SK-N-SH treated with all-trans-retinoic acid at 6 μM for 48 hours (cell line): ENCODE measurements around the gene COL23A1.

ENCODE experiments used
- ATAC-seq: fragments of 200-7000 bp; cut with Tn5 transposase; 3 replicates; pipeline ENCODE4 v1.9.1; 2020; ENCODE audit warnings: mild to moderate bottlenecking, moderate library complexity
- ARNTL ChIP-seq: fragments of 450-650 bp; formaldehyde crosslinking; IDR thresholded peaks from 2 replicates; pipeline ENCODE4 v1.5.0; 2020; ENCODE audit warnings: low read depth, mild to moderate bottlenecking, moderate library complexity, borderline replicate concordance
- BACH2 ChIP-seq: fragments of 250-450 bp; sonication (Bioruptor Pico); IDR thresholded peaks from 2 replicates; pipeline ENCODE4 v1.9.0; 2021; ENCODE audit warnings: mild to moderate bottlenecking, borderline replicate concordance
- CSDC2 ChIP-seq: fragments of 250-450 bp; sonication (Bioruptor Pico); IDR thresholded peaks from 2 replicates; pipeline ENCODE4 v1.5.0; 2020; ENCODE audit warnings: mild to moderate bottlenecking, moderate library complexity
- ESRRG ChIP-seq: fragments of 250-450 bp; sonication (Bioruptor Pico); IDR thresholded peaks from 2 replicates; pipeline ENCODE4 v1.6.1; 2021; ENCODE audit warnings: mild to moderate bottlenecking
- ISL1 ChIP-seq: fragments of 250-450 bp; sonication (Bioruptor Pico); IDR thresholded peaks from 2 replicates; pipeline ENCODE4 v2.1.2; 2022; ENCODE audit warnings: mild to moderate bottlenecking, moderate library complexity
- OSR1 ChIP-seq: fragments of 250-450 bp; sonication (Bioruptor Pico); IDR thresholded peaks from 2 replicates; pipeline ENCODE4 v1.8.0; 2022; ENCODE audit warnings: moderate library complexity, mild to moderate bottlenecking, inconsistent platforms
- PPARA ChIP-seq: fragments of 250-450 bp; sonication (Bioruptor Pico); IDR thresholded peaks from 2 replicates; pipeline ENCODE4 v1.5.0; 2020; ENCODE audit warnings: mild to moderate bottlenecking, borderline replicate concordance
- RARB ChIP-seq: fragments of 250-450 bp; sonication (Bioruptor Pico); IDR thresholded peaks from 2 replicates; pipeline ENCODE4 v1.8.0; 2021; ENCODE audit warnings: mild to moderate bottlenecking, moderate library complexity
- TCF4 ChIP-seq: fragments of 250-450 bp; sonication (Bioruptor Pico); IDR thresholded peaks from 2 replicates; pipeline ENCODE4 v1.8.0; 2021; ENCODE audit warnings: mild to moderate bottlenecking, moderate library complexity, borderline replicate concordance
- TOX ChIP-seq: fragments of 250-450 bp; sonication (Bioruptor Pico); IDR thresholded peaks from 2 replicates; pipeline ENCODE4 v1.8.0; 2021; ENCODE audit warnings: mild to moderate bottlenecking, moderate library complexity, borderline replicate concordance
- ZC3H10 ChIP-seq: fragments of 250-450 bp; sonication (Bioruptor Pico); IDR thresholded peaks from 2 replicates; pipeline ENCODE4 v1.5.1; 2021; ENCODE audit warnings: mild to moderate bottlenecking, moderate library complexity
- ZFP3 ChIP-seq: fragments of 250-450 bp; sonication (Bioruptor Pico); IDR thresholded peaks from 2 replicates; pipeline ENCODE4 v1.5.0; 2020; ENCODE audit warnings: mild to moderate bottlenecking, moderate library complexity
- ZFP30 ChIP-seq: fragments of 450-650 bp; formaldehyde crosslinking; IDR thresholded peaks from 2 replicates; pipeline ENCODE4 v1.5.0; 2022; ENCODE audit warnings: mild to moderate bottlenecking, moderate library complexity
- ZNF565 ChIP-seq: fragments of 450-650 bp; formaldehyde crosslinking; conservative IDR thresholded peaks from 2 replicates; pipeline ENCODE4 v1.5.0; 2020; ENCODE audit warnings: low read depth, mild to moderate bottlenecking, moderate library complexity
- ZNF70 ChIP-seq: fragments of 450-650 bp; formaldehyde crosslinking; IDR thresholded peaks from 2 replicates; pipeline ENCODE4 v1.5.0; 2020; ENCODE audit warnings: mild to moderate bottlenecking, moderate library complexity
- TF ChIP-seq, protein P1 (sequence below): fragments of 250-450 bp; sonication (Bioruptor Pico); IDR thresholded peaks from 2 replicates; pipeline ENCODE4 v1.8.0; 2020; ENCODE audit warnings: mild to moderate bottlenecking, moderate library complexity, borderline replicate concordance
- TF ChIP-seq, protein P2 (sequence below): fragments of 250-450 bp; sonication (Bioruptor Pico); IDR thresholded peaks from 2 replicates; pipeline ENCODE4 v1.8.0; 2021; ENCODE audit warnings: low read depth, mild to moderate bottlenecking, moderate library complexity, borderline replicate concordance
- TF ChIP-seq, protein P3 (sequence below): fragments of 250-450 bp; sonication (Bioruptor Pico); IDR thresholded peaks from 2 replicates; pipeline ENCODE4 v1.5.1; 2021; ENCODE audit warnings: mild to moderate bottlenecking, moderate library complexity
- TF ChIP-seq, protein P4 (sequence below): fragments of 250-450 bp; sonication (Bioruptor Pico); IDR thresholded peaks from 2 replicates; pipeline ENCODE4 v1.5.0; 2020; ENCODE audit warnings: mild to moderate bottlenecking, moderate library complexity
- TF ChIP-seq, protein P5 (sequence below): fragments of 250-450 bp; sonication (Bioruptor Pico); IDR thresholded peaks from 2 replicates; pipeline ENCODE4 v1.5.1; 2020; ENCODE audit warnings: low read depth, mild to moderate bottlenecking, moderate library complexity

Gene COL23A1

GRCh38 chr5:178460598-178460997 lies 129.6 kb downstream of the COL23A1 start:
- ATAC-seq: no peak
- TF ChIP-seq CSDC2 (CRISPR knock-in tag): no peak

GRCh38 chr5:178460174-178460573 lies 130.0 kb downstream of the COL23A1 start:
- TF ChIP-seq OSR1 (CRISPR knock-in tag) (no peak), PPARA (CRISPR knock-in tag) (no peak), ESRRG (CRISPR knock-in tag) (no peak), ARNTL (CRISPR knock-in tag) (no peak), RARB (CRISPR knock-in tag) (no peak), CSDC2 (CRISPR knock-in tag) (no peak), ZNF565 (CRISPR knock-in tag) (no peak), ISL1 (no peak), ZC3H10 (CRISPR knock-in tag) (no peak), TOX (CRISPR knock-in tag) (no peak), ZFP3 (CRISPR knock-in tag) (no peak)
- TF ChIP-seq, protein P1, sequence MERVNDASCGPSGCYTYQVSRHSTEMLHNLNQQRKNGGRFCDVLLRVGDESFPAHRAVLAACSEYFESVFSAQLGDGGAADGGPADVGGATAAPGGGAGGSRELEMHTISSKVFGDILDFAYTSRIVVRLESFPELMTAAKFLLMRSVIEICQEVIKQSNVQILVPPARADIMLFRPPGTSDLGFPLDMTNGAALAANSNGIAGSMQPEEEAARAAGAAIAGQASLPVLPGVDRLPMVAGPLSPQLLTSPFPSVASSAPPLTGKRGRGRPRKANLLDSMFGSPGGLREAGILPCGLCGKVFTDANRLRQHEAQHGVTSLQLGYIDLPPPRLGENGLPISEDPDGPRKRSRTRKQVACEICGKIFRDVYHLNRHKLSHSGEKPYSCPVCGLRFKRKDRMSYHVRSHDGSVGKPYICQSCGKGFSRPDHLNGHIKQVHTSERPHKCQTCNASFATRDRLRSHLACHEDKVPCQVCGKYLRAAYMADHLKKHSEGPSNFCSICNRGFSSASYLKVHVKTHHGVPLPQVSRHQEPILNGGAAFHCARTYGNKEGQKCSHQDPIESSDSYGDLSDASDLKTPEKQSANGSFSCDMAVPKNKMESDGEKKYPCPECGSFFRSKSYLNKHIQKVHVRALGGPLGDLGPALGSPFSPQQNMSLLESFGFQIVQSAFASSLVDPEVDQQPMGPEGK (CRISPR knock-in tag): no peak
- TF ChIP-seq, protein P2, sequence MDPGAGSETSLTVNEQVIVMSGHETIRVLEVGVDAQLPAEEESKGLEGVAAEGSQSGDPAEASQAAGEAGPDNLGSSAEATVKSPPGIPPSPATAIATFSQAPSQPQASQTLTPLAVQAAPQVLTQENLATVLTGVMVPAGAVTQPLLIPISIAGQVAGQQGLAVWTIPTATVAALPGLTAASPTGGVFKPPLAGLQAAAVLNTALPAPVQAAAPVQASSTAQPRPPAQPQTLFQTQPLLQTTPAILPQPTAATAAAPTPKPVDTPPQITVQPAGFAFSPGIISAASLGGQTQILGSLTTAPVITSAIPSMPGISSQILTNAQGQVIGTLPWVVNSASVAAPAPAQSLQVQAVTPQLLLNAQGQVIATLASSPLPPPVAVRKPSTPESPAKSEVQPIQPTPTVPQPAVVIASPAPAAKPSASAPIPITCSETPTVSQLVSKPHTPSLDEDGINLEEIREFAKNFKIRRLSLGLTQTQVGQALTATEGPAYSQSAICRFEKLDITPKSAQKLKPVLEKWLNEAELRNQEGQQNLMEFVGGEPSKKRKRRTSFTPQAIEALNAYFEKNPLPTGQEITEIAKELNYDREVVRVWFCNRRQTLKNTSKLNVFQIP (CRISPR knock-in tag): no peak
- no peak for ATAC-seq

DNA sequence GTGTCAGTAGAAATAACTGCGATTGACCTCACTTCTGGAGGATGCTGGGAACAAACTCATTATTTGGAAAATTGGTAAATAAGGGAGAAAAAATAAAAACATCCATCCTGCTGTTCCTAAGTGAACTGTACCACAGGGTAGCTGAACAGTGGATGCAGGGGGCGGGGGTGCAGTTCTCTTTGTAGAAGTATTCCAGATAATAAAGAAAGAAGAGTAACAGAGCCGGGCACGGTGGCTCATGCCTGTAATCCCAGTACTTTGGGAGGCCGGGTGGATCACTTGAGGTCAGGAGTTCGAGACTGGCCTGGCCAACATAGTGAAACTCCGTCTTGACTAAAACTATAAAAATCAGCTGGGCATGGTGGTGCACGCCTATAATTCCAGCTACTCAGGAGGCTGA lies 132.1 kb downstream of the COL23A1 start:
- no peak for ATAC-seq
- TF ChIP-seq, protein P2 (CRISPR knock-in tag): no peak
- TF ChIP-seq TOX (CRISPR knock-in tag) (no peak), ARNTL (CRISPR knock-in tag) (no peak), PPARA (CRISPR knock-in tag) (no peak)
- TF ChIP-seq, all 23 proteins: peak for 0

- ATAC-seq: no peak
- TF ChIP-seq TCF4 (CRISPR knock-in tag) (no peak), OSR1 (CRISPR knock-in tag) (no peak), BACH2 (no peak), PPARA (CRISPR knock-in tag) (no peak), ZNF70 (CRISPR knock-in tag) (no peak), RARB (CRISPR knock-in tag) (no peak), ZFP30 (CRISPR knock-in tag) (no peak), ISL1 (no peak), CSDC2 (CRISPR knock-in tag) (no peak), ZNF565 (CRISPR knock-in tag) (no peak), ARNTL (CRISPR knock-in tag) (no peak), ESRRG (CRISPR knock-in tag) (no peak)
- TF ChIP-seq, protein P3, sequence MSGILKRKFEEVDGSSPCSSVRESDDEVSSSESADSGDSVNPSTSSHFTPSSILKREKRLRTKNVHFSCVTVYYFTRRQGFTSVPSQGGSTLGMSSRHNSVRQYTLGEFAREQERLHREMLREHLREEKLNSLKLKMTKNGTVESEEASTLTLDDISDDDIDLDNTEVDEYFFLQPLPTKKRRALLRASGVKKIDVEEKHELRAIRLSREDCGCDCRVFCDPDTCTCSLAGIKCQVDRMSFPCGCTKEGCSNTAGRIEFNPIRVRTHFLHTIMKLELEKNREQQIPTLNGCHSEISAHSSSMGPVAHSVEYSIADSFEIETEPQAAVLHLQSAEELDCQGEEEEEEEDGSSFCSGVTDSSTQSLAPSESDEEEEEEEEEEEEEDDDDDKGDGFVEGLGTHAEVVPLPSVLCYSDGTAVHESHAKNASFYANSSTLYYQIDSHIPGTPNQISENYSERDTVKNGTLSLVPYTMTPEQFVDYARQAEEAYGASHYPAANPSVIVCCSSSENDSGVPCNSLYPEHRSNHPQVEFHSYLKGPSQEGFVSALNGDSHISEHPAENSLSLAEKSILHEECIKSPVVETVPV: no peak
- TF ChIP-seq, protein P4, sequence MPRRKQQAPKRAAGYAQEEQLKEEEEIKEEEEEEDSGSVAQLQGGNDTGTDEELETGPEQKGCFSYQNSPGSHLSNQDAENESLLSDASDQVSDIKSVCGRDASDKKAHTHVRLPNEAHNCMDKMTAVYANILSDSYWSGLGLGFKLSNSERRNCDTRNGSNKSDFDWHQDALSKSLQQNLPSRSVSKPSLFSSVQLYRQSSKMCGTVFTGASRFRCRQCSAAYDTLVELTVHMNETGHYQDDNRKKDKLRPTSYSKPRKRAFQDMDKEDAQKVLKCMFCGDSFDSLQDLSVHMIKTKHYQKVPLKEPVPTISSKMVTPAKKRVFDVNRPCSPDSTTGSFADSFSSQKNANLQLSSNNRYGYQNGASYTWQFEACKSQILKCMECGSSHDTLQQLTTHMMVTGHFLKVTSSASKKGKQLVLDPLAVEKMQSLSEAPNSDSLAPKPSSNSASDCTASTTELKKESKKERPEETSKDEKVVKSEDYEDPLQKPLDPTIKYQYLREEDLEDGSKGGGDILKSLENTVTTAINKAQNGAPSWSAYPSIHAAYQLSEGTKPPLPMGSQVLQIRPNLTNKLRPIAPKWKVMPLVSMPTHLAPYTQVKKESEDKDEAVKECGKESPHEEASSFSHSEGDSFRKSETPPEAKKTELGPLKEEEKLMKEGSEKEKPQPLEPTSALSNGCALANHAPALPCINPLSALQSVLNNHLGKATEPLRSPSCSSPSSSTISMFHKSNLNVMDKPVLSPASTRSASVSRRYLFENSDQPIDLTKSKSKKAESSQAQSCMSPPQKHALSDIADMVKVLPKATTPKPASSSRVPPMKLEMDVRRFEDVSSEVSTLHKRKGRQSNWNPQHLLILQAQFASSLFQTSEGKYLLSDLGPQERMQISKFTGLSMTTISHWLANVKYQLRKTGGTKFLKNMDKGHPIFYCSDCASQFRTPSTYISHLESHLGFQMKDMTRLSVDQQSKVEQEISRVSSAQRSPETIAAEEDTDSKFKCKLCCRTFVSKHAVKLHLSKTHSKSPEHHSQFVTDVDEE (CRISPR knock-in tag): no peak
- TF ChIP-seq, protein P5, sequence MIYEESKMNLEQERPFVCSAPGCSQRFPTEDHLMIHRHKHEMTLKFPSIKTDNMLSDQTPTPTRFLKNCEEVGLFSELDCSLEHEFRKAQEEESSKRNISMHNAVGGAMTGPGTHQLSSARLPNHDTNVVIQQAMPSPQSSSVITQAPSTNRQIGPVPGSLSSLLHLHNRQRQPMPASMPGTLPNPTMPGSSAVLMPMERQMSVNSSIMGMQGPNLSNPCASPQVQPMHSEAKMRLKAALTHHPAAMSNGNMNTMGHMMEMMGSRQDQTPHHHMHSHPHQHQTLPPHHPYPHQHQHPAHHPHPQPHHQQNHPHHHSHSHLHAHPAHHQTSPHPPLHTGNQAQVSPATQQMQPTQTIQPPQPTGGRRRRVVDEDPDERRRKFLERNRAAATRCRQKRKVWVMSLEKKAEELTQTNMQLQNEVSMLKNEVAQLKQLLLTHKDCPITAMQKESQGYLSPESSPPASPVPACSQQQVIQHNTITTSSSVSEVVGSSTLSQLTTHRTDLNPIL (CRISPR knock-in tag): no peak
- TF ChIP-seq, protein P1 (CRISPR knock-in tag): no peak
- TF ChIP-seq, protein P2 (CRISPR knock-in tag): no peak
Measured at GRCh38 chr5:178457471-178457870, 132.7 kb downstream of the COL23A1 start.
